GM12891 (cell line): ENCODE data around the gene GRID2IP.

Source experiments
- POLR2A ChIP-seq: IDR thresholded peaks from 2 replicates; pipeline ENCODE4 v1.6.1; 2011; ENCODE audit warnings: low read depth, low read length, control low read depth
- POLR2AphosphoS5 ChIP-seq: IDR thresholded peaks from 2 replicates; pipeline ENCODE4 v1.6.1; 2011; ENCODE audit warnings: low read depth, low read length, control low read depth
- SPI1 ChIP-seq: IDR thresholded peaks from 2 replicates; pipeline ENCODE4 v1.6.1; 2011; ENCODE audit warnings: low read depth, low read length, control low read depth
- TAF1 ChIP-seq: IDR thresholded peaks from 2 replicates; pipeline ENCODE4 v1.6.1; 2011; ENCODE audit warnings: low read depth, low read length, control low read depth

GRCh38 chr7:6504996-6505395 is 46.3 kb downstream of the GRID2IP start:
- no peak for TF ChIP-seq POLR2A
- TF ChIP-seq POLR2AphosphoS5, result no peak
- no peak for TF ChIP-seq TAF1
- TF ChIP-seq SPI1, result no peak
